ENCODE results near the gene RAB4B.
"Not testable (repeated sequence)": the region's sequence is repeated elsewhere in the genome, so short reads cannot be mapped to it uniquely, and the experiment has no call there.

The RAB4B gene

GRCh38 chr19:40750874-40751537 lies 27.0 kb upstream of the RAB4B start, which contains the start of gene SNRPA:
Gene SNRPA, plus strand, starts transcription at chr19:40751203. Its CDS starts 206 bp downstream, at chr19:40751409.
- peak; percentile 91 for DNase-seq

DNA sequence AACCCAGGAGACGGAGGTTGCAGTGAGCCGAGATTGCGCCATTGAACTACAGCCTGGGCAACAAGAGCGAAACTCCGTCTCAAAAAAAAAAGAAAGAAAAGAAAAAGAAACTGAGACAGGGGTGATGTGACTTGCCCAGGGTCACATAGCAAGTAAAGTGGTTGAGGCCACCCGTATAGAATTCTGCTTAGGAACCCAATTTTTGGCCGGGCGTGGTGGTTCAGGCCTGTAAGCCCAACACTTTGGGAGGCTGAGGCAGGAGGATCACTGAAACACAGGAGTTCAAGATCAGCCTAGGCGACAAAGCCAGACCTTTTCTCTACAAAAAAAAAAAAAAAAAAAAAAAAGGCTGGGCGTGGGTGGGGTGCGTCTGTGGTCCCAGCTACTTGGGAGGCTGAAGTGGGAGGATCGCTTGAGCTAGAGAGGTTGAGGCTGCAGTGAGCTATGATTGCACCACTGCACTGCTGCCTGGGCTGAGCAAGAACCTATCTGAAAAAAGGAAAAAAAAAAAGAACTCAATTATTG lies 25.7 kb upstream of the RAB4B start:
- DNase-seq: no peak

GRCh38 chr19:40754611-40755247 lies 23.3 kb upstream of the RAB4B start:
- DNase-seq: no peak

GRCh38 chr19:40755248-40755624 lies 22.8 kb upstream of the RAB4B start:
- no peak for DNase-seq

- DNase-seq: no peak
Observed at GRCh38 chr19:40755791-40756190, 22.3 kb upstream of the RAB4B start.

DNA sequence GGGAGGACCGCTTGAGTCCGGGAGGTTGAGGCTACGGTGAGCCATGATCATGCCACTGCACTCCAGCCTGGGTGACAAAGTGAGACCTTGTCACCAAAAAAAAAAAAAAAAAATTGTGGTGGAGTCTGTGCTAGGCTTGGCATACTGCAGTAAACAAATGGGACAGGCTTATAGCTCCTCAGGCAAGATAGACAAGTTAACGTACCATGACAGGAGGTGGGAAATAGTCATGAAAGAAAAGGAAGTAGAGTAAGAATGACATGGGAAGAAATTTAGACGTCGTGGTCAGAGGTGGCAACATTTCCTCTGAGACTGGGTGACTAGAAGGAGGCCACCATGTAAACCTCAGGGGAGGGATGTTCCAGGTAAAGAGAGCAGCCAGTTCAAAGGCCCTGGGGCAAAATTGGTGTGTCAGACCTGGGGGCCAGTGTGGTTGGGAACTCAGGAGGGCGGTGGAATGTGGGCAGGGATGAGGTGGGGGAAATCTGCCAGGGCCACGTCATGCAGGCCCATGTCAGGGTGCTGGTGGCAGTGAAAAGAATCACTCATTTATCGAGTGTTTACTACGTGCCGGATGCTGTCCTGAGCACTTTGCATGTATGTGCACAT lies 21.4 kb upstream of the RAB4B start:
- DNase-seq: no peak

DNA sequence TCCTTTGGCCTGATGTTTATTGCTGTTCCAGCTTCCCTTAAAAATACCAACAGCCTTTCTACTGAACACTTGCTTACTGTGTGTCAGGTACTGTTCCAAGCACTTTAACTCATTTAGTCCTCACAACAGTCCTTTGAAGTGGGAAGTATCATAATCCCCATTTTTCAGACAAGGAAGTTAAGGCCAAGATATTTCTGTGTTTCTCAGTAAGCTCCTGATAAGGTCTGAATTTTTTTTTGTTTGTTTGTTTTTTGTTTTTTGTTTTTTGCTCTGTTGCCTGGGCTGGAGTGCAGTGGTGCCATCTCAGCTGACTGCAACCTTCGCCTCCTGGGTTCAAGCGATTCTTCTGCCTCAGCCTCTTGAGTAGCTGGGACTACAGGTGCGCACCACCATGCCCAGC lies 19.6 kb upstream of the RAB4B start:
- DNase-seq: no peak

DNA sequence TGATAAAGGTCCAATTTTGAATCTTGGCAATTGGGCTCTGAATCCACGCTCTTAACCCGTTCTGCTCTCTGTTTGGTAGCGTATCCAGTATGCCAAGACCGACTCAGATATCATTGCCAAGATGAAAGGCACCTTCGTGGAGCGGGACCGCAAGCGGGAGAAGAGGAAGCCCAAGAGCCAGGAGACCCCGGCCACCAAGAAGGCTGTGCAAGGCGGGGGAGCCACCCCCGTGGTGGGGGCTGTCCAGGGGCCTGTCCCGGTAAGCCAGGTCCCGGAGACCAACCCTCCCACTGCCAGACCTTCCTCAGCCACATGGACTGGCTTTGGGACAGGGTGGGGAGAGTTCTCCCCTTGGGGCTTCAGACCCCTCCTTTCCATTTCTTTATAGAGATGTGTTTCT lies 18.7 kb upstream of the RAB4B start:
- no peak for DNase-seq

- DNase-seq: no peak
Observed at GRCh38 chr19:40762754-40763470, 15.1 kb upstream of the RAB4B start.

DNA sequence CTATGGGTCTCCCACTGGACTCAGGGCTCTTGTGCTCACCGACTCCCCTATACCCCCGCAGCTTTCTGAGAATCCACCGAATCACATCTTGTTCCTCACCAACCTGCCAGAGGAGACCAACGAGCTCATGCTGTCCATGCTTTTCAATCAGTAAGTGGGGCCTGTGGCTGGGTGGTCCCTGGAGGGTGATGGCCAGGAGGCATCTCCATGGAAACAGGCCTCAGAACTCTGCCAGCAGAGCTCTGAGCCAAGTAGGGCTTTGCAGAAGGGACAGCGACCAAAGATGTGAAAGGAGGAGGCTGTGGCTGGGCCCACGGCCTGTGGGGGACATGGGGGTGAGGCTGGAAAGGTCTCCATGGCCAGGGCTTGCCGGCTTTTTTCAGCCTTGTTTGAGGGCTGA lies 14.5 kb upstream of the RAB4B start:
- DNase-seq: no peak

GRCh38 chr19:40763963-40764362 lies 14.1 kb upstream of the RAB4B start:
- no peak for DNase-seq

DNA sequence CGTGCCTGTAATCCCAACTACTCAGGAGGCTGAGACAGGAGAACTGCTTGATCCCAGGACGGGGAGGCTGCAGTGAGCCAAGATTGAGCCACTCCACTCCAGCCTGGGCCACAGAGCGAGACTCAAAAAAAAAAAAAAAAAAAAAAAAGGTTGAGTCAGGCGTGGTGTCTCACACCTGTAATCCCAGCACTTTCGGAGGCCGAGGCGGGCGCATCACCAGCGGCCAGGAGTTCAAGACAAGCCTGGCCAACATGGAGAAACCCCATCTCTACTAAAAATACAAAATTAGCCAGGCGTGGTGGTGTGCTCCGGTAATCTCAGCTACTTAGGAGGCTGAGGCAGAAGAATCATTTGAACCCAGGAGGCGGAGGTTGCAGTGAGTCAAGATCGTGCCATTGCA lies 11.7 kb upstream of the RAB4B start:
- DNase-seq: not testable (repeated sequence)

GRCh38 chr19:40768869-40769268 lies 9.2 kb upstream of the RAB4B start:
- DNase-seq: no peak

DNA sequence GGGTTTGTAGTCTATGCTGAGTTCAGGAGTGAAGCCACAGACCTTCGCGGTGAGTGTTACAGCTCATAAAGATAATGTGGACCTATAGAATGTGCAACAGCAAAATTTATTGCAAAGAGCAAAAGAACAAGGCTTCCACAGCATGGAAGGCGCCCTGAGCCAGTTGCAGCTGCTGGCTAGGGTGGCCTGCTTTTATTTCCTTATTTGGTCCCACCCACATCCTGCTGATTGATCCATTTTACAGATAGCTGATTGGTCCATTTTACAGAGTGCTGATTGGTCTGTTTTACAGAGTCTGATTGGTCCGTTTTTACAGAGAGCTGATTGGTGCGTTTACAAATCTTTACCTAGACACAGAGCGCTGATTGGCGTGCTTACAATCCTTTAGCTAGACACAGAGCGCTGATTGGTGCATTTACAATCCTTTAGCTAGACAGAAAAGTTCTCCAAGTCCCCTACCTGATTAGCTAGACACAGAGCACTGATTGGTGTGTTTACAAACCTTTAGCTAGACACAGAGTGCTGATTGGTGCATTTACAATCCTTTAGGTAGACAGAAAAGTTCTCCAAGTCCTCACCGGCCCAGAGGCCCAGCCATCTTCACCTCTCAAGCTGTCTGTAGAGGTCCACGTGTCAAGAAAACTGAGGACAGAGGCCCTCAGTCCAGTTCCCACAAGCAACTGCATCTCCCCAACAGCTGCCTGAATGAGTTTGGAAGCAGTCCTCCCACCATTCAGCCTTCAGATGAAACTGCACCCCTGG lies 6.8 kb upstream of the RAB4B start:
- DNase-seq: not testable (repeated sequence)

DNA sequence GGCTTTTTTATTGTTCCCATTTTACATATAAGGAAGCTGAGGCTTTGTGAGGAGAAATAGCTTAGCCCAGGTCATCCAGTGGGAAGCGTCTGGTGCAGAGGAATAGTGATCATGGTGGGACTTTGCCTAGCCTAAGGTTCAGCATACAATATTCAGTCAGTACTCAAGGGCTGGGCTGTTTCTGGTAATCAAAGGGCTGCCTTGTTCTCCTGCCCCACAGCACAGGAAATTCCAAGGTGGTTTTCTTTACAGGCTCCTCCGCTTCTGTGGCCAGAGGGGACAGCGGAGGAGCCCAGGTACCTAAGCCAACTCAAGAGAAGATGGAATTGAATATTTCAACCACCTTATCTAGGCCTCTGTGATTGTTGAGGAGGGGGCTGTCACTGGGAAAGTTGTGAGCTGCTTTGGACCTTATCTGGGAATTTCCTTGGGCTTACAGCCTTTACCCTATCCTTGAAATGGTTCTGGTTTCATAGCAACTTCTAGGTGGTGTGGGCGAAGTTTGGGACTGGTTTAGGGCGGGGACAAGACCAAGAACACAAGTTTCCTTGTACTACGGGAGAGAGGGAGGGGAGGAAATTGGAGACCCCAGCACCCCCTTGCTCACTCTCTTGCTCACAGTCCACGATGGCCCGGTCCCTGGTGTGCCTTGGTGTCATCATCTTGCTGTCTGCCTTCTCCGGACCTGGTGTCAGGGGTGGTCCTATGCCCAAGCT lies 3.0 kb upstream of the RAB4B start, which contains the start of gene MIA:
Gene MIA (plus strand): TSS at position 606 of the 716 bp plus-strand sequence. CDS start 22 bp downstream, at position 628.
- DNase-seq: no peak

GRCh38 chr19:40775632-40776022 lies 2.4 kb upstream of the RAB4B start:
- no peak for DNase-seq

- DNase-seq: no peak
Observed at GRCh38 chr19:40776364-40776763, 1.7 kb upstream of the RAB4B start.

DNA sequence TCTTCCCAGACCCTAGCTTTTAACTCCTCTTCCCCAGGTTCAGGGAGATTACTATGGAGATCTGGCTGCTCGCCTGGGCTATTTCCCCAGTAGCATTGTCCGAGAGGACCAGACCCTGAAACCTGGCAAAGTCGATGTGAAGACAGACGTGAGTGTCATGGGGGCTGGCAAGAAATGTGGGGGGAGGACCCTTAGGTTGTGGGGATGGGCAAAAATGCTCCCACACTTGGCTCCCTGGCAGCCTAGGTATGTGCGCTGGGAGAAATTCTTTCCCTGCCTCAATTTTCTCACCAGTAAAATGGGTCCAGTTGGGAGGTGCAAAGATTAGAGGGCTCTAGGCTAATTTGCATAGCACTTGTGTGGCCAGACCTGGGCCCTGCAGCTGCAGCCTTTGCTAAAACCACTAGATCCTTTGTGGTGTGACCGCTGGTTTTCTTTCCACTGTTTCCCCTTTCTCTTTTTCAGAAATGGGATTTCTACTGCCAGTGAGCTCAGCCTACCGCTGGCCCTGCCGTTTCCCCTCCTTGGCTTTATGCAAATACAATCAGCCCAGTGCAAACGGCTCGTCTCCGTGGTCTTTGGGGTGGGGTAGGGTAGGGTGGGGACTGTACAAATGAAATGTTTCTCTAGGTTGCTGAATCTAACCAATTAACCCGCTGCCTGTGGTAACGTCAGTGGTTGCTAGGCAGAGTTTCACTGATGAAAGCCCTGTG lies 959 bp upstream of the RAB4B start:
- peak; percentile 79 for DNase-seq

DNA sequence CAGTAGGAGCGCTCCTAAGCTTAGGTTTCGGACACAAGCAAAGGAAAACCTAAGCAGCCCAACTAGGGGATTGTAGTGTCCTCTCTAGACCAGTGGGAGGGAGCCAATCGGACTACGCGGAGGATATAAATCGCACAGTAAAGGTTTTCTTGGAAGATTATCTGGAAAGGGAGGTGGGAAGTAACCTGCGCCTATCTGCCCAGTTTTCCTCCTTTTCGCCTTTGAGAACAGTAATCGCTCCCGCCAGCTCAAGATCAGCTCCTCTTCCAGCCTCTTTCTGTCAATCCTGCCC lies 456 bp upstream of the RAB4B start:
- no peak for DNase-seq

GRCh38 chr19:40778706-40779284 lies 748 bp downstream of the RAB4B start:
- DNase-seq: no peak

- no peak for DNase-seq
Observed at GRCh38 chr19:40780582-40780981, 2.5 kb downstream of the RAB4B start.

All from T-helper 9 cell (primary cell).